HUES64 (cell line): Measurements from ENCODE around the gene KCNQ5.

Experiments
- H3K27ac ChIP-seq: 2 replicates; pipeline ENCODE4 v1.7.0; 2013; ENCODE audit warnings: low read depth, low read length, inconsistent platforms
- H3K27me3 ChIP-seq: 2 replicates; pipeline ENCODE4 v1.6.1; 2013; ENCODE audit warnings: mild to moderate bottlenecking, low read length; ENCODE audit not compliant: insufficient read depth
- H3K36me3 ChIP-seq: 2 replicates; pipeline ENCODE4 v1.6.1; 2013; ENCODE audit warnings: mild to moderate bottlenecking, low read length; ENCODE audit not compliant: insufficient read depth
- H3K4me1 ChIP-seq: 2 replicates; pipeline ENCODE4 v1.6.1; 2013; ENCODE audit warnings: mild to moderate bottlenecking, low read length, moderate library complexity; ENCODE audit not compliant: insufficient read depth
- H3K4me3 ChIP-seq: 2 replicates; pipeline ENCODE4 v1.5.1; 2013; ENCODE audit warnings: mild to moderate bottlenecking, low read length, moderate library complexity
- H3K9ac ChIP-seq: 2 replicates; pipeline ENCODE4 v1.6.1; 2013; ENCODE audit warnings: mild to moderate bottlenecking, low read depth, low read length
- H3K9me3 ChIP-seq: 2 replicates; pipeline ENCODE4 v1.6.1; 2013; ENCODE audit warnings: low read depth, low read length; ENCODE audit not compliant: insufficient read depth
- WGBS: fragments of 150-250, 120-280 bp; methylation state at CpG from one replicate; pipeline ENCODE4 v1.1.7; 2013; ENCODE audit warnings: missing lambda C conversion rate; 5-methylcytosine and 5-hydroxymethylcytosine counted together

Gene KCNQ5

GRCh38 chr6:73131706-73132105, 509.8 kb downstream of the KCNQ5 start:
- no peaks in the 10 kb centered on the region for H3K27me3 ChIP-seq
- WGBS, result 67% methylated on average over 3 of the region's 4 CpGs
- H3K4me1 ChIP-seq, result no peaks in the 10 kb centered on the region
- H3K27ac ChIP-seq, result no peak overlapping the region
- no peak overlapping the region for H3K9ac ChIP-seq
- H3K9me3 ChIP-seq, result no peaks in the 10 kb centered on the region
- no peak overlapping the region for H3K4me3 ChIP-seq
- no peaks in the 10 kb centered on the region for H3K36me3 ChIP-seq

GRCh38 chr6:73134588-73134987, 512.7 kb downstream of the KCNQ5 start:
- Histone ChIP-seq H3K27me3 (no peaks in the 10 kb centered on the region), H3K9ac (no peak overlapping the region), H3K27ac (no peak overlapping the region), H3K4me3 (no peak overlapping the region), H3K36me3 (no peaks in the 10 kb centered on the region), H3K4me1 (no peaks in the 10 kb centered on the region), H3K9me3 (no peaks in the 10 kb centered on the region)
- WGBS, result 59% methylated on average over 11 of the region's 11 CpGs

- Histone ChIP-seq H3K9me3 (no peaks in the 10 kb centered on the region), H3K9ac (no peak overlapping the region), H3K4me1 (no peaks in the 10 kb centered on the region), H3K27ac (no peak overlapping the region), H3K36me3 (no peaks in the 10 kb centered on the region), H3K27me3 (no peaks in the 10 kb centered on the region), H3K4me3 (no peak overlapping the region)
- WGBS, result 89% methylated on average over 3 of the region's 3 CpGs
These were observed 518.0 kb downstream of the KCNQ5 start for GRCh38 chr6:73139681-73140383.

- no peaks in the 10 kb centered on the region for H3K27me3 ChIP-seq
- H3K36me3 ChIP-seq, result no peaks in the 10 kb centered on the region
- no peaks in the 10 kb centered on the region for H3K4me1 ChIP-seq
- H3K9me3 ChIP-seq, result no peaks in the 10 kb centered on the region
- no peak overlapping the region for H3K9ac ChIP-seq
- no peak overlapping the region for H3K27ac ChIP-seq
- whole genome bisulfite sequencing, result 94% methylated on average over 4 of the region's 4 CpGs
- H3K4me3 ChIP-seq, result no peak overlapping the region
These were observed 521.7 kb downstream of the KCNQ5 start for GRCh38 chr6:73143551-73143950.

DNA sequence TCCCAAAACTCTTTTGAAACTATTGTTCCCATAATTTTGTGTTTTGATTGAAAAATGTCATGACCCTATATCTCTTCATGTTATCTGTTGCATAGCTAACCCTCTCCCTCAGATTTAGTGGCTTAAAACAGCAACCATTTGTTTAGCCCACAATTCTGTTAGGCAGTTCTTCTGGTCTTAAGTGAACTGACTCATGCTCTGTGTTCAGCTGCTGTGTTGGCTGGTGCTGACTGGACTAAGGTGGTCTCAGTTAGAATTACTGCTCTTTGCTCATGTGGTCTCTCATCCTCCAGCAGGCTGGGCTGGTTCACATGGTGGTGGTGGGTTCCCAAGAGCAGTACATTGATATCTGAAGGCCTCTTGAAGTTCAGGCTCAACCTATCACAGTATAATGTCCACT, 522.7 kb downstream of the KCNQ5 start:
- H3K27ac ChIP-seq, result no peak overlapping the region
- no peaks in the 10 kb centered on the region for H3K36me3 ChIP-seq
- no peak overlapping the region for H3K4me3 ChIP-seq
- no peak overlapping the region for H3K9ac ChIP-seq
- H3K4me1 ChIP-seq, result no peaks in the 10 kb centered on the region
- H3K27me3 ChIP-seq, result no peaks in the 10 kb centered on the region
- H3K9me3 ChIP-seq, result no peaks in the 10 kb centered on the region

DNA sequence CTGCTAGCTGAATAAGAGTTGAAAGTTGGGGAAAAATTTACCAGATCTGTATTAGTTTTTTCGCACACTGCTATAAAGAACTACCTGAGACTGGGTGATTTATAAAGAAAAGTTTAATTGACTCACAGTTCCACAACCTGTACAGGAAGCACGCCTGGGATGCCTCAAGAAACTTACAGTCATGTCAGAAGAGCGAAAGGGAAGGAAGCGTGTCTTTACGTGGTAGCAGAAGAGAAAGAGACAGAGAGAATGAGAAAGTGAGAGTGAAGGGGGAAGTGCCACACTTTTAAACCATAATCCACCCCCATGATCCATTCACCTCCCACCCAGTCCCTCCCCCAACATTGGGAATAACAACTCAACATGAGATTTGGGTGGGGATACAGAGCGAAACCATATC, 523.8 kb downstream of the KCNQ5 start:
- Histone ChIP-seq H3K4me3 (no peak overlapping the region), H3K27me3 (no peaks in the 10 kb centered on the region), H3K9me3 (no peaks in the 10 kb centered on the region), H3K27ac (no peak overlapping the region), H3K36me3 (no peaks in the 10 kb centered on the region), H3K9ac (no peak overlapping the region), H3K4me1 (no peaks in the 10 kb centered on the region)
- WGBS, result 97% methylated on average over 5 of the region's 6 CpGs

- Histone ChIP-seq H3K4me1 (no peaks in the 10 kb centered on the region), H3K27me3 (no peaks in the 10 kb centered on the region), H3K9ac (no peak overlapping the region), H3K36me3 (no peaks in the 10 kb centered on the region), H3K27ac (no peak overlapping the region), H3K9me3 (no peaks in the 10 kb centered on the region), H3K4me3 (no peak overlapping the region)
- 85% methylated on average over 3 of the region's 3 CpGs for WGBS
These were observed 529.9 kb downstream of the KCNQ5 start for GRCh38 chr6:73151732-73152131.

- Histone ChIP-seq H3K9ac (no peak overlapping the region), H3K36me3 (no peaks in the 10 kb centered on the region), H3K27ac (no peak overlapping the region), H3K4me3 (no peak overlapping the region), H3K27me3 (no peaks in the 10 kb centered on the region), H3K4me1 (no peaks in the 10 kb centered on the region), H3K9me3 (no peaks in the 10 kb centered on the region)
- WGBS, result 87% methylated on average over 2 of the region's 2 CpGs
These were observed 530.7 kb downstream of the KCNQ5 start for GRCh38 chr6:73152556-73152955.

DNA sequence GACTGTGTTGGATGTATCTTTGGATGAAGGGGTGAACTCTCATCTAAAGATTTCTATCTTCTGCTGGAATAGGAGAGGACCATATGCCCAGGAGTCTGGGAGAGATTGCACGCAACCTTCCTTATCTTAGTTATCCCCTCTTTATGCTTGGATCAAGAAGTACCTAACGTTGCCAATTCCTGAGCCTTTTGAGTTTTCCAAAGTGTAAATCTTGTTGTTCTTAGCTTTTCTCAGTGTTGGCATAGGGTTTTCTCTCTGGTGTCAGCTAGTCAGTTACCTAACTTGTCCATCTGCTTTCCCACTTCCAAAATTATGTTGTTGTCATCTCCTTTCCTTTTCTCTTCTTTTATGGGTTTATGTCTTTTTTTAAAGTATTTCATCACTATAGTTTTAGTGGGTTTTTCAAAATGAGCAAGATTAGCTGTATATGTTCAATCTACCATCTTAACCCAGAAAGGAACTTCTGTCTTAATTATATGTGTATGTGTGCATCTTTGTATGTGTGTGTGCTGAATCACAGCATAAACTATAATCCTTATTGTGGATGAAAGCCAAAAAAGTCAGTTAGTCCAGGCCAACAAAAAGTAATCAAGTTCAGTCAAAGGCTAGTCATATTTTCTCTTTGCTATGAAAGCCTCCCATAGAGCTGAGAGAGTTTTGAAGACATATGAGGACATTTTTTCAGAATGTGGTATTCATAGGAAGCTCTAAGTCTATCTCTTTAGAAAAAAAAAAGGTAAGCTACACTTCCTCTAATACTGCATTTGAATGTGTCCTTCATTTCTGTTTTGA, 531.3 kb downstream of the KCNQ5 start:
- H3K4me1 ChIP-seq, result no peaks in the 10 kb centered on the region
- H3K9ac ChIP-seq, result no peak overlapping the region
- WGBS, result 64% methylated on average over 2 of the region's 2 CpGs
- no peaks in the 10 kb centered on the region for H3K27me3 ChIP-seq
- no peaks in the 10 kb centered on the region for H3K9me3 ChIP-seq
- H3K4me3 ChIP-seq, result no peak overlapping the region
- no peaks in the 10 kb centered on the region for H3K36me3 ChIP-seq
- no peak overlapping the region for H3K27ac ChIP-seq

DNA sequence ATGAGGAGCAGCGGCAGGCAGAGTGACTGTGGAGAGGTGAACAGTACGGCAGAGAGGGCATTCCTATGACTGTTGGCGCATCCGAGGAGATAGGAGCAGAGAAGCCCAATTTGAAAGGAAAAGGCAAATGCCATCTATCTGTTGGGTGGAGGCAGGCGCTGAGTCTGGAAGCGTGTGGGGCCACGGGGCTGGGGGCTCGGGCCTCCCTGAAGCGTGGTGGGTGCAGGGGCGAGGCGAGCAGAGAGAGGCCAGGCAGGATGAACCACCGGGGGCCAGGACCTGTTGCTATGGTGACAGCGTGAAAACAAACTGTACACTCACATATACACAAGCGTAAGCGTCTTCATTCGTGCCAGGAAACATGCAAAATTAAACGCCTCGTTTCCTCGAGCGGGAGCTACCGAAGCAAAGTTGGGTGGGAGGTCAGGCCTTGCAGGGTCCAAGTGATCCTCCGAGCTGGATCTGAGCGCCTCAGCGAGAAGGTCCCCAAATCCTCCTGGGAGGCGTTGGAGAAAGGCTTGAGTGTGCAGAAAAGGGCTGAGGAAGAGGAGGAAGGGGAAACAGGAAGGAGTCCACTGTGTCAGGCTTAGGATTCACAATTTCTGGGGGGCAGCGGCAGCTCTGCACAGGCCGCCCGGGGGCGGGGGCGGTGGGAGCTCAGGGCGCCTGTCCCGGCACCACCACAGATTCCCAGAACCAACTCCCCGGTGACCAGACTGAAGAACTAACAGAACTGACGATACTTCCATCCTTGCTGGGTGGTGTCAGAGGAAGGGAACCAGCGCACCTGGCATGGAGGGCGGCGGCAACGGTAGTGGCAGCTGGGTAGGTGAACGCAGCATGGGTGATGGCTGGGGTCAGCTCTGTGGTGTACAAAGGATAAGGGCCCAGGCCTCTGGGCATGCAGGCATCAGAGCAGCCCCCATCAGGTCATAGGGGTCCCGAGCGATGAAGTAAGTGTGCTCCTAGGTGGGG, 535.2 kb downstream of the KCNQ5 start:
- 96% methylated on average over 41 of the region's 41 CpGs for WGBS

DNA sequence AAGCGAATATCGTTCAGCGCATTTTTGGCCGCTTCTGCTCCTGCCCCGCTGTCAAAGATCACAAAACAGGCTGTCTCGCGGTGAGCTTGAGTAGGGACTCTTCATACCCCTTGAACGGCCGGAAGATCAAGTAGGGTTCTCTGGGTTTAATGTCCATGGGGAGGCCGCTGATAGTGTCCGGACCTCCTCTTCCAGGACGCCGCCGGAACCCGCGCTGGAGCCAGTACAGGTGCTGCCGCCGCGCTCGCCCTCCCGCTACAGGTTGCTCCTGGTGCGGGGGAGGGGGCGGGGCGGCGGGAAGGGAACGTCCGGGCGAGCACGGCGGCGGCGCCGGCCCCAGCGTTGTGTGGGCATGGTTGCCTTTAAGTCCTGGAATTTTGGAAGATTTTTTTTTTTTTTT, 536.0 kb downstream of the KCNQ5 start:
- Histone ChIP-seq H3K9ac (no peak overlapping the region), H3K9me3 (no peaks in the 10 kb centered on the region), H3K36me3 (no peaks in the 10 kb centered on the region), H3K27me3 (no peaks in the 10 kb centered on the region), H3K27ac (no peak overlapping the region), H3K4me3 (no peak overlapping the region), H3K4me1 (no peaks in the 10 kb centered on the region)
- WGBS, result 96% methylated on average over 34 of the region's 34 CpGs

More for the DNA sequence above, 535.2 kb downstream of the KCNQ5 start:
- Histone ChIP-seq H3K4me3 (no peak overlapping the region), H3K9me3 (no peaks in the 10 kb centered on the region), H3K27me3 (no peaks in the 10 kb centered on the region), H3K4me1 (no peaks in the 10 kb centered on the region), H3K27ac (no peak overlapping the region), H3K9ac (no peak overlapping the region), H3K36me3 (no peaks in the 10 kb centered on the region)
